CD14-positive monocyte (primary cell): ENCODE data around the gene POMT2. TPM values are rescaled to one million over a fixed set of nuclear protein-coding genes. Genes with fewer than 3 reads are reported as not detected.

ENCODE experiments used
- DNase-seq, 3 donors: peaks; one replicate each; pipeline ENCODE4 v3.0.0-alpha.2; 2011 to 2022
- H2AFZ ChIP-seq: 2 replicates; pipeline ENCODE4 v1.6.0; 2012; ENCODE audit warnings: mild to moderate bottlenecking, low read depth, low read length, inconsistent platforms; ENCODE audit not compliant: insufficient read depth, poor library complexity, severe bottlenecking
- H3K27ac ChIP-seq, 2 donors: 1 replicate in 1 of 2; 2 replicates in 1 of 2; pipeline ENCODE4 v1.5.1; 2012 to 2013; ENCODE audit warnings: low read length in 2 of 2, control low read depth in 1 of 2, inconsistent platforms in 1 of 2, low read depth in 1 of 2, mild to moderate bottlenecking in 1 of 2
- H3K27me3 ChIP-seq, 2 donors: one replicate each; pipeline versions ENCODE4 v1.6.0 to v1.6.1; 2011 to 2013; ENCODE audit warnings: low read length in 2 of 2; ENCODE audit not compliant: control insufficient read depth in 2 of 2, insufficient read depth in 2 of 2
- H3K36me3 ChIP-seq, 2 donors: replicated peaks in 1 of 2; 1 replicate in 1 of 2; 2 replicates in 1 of 2; pipeline versions ENCODE4 v1.5.1 to v1.6.1; 2012 to 2013; ENCODE audit warnings: low read length in 2 of 2, control low read depth in 1 of 2, inconsistent platforms in 1 of 2, mild to moderate bottlenecking in 1 of 2; ENCODE audit not compliant: insufficient read depth in 2 of 2, control insufficient read depth in 1 of 2
- H3K4me1 ChIP-seq, 2 donors: 1 replicate in 1 of 2; 2 replicates in 1 of 2; pipeline versions ENCODE4 v1.5.1 to v1.6.1; 2012 to 2013; ENCODE audit warnings: low read length in 2 of 2, control low read depth in 1 of 2, inconsistent platforms in 1 of 2, mild to moderate bottlenecking in 1 of 2, moderate library complexity in 1 of 2; ENCODE audit not compliant: insufficient read depth in 2 of 2, control insufficient read depth in 1 of 2
- H3K4me2 ChIP-seq: replicated peaks from 2 replicates; pipeline ENCODE3; 2012; ENCODE audit warnings: low read length, moderate library complexity, mild to moderate bottlenecking; ENCODE audit not compliant: poor library complexity, severe bottlenecking; ENCODE audit errors: extremely low read depth
- H3K4me3 ChIP-seq, 3 experiments: fragments of 200-600 bp in 1 of 3; sonication (generic) in 1 of 3; replicated peaks in 1 of 3; 1 replicate in 2 of 3; 2 replicates in 1 of 3; pipeline ENCODE4 v1.5.1; 2011 to 2013; ENCODE audit warnings: low read length in 3 of 3, mild to moderate bottlenecking in 3 of 3, control low read depth in 2 of 3, low read depth in 2 of 3, inconsistent platforms in 1 of 3, moderate library complexity in 1 of 3
- H3K79me2 ChIP-seq: 2 replicates; pipeline ENCODE4 v1.6.0; 2012; ENCODE audit warnings: mild to moderate bottlenecking, control low read depth, inconsistent platforms, low read length, moderate library complexity; ENCODE audit not compliant: insufficient read depth
- H3K9ac ChIP-seq: 2 replicates; pipeline ENCODE4 v1.6.0; 2017; ENCODE audit warnings: low read length, mild to moderate bottlenecking; ENCODE audit not compliant: insufficient read depth, poor library complexity, severe bottlenecking
- H3K9me3 ChIP-seq, 2 donors: replicated peaks in 1 of 2; 1 replicate in 1 of 2; 2 replicates in 1 of 2; pipeline versions ENCODE4 v1.5.1 to v1.6.1; 2012 to 2013; ENCODE audit warnings: low read length in 2 of 2, control low read depth in 1 of 2; ENCODE audit not compliant: control insufficient read depth in 1 of 2, insufficient read depth in 1 of 2
- H4K20me1 ChIP-seq: 2 replicates; pipeline ENCODE4 v1.6.0; 2012; ENCODE audit warnings: mild to moderate bottlenecking, low read length, control low read depth, moderate library complexity; ENCODE audit not compliant: insufficient read depth
- H3K27ac Mint-ChIP-seq, 7 donors: one replicate each; pipeline ENCODE4 v1.8.0; 2020; ENCODE audit warnings: mild to moderate bottlenecking in 7 of 7, mixed read lengths in 7 of 7, moderate library complexity in 6 of 7, inconsistent platforms in 2 of 7
- H3K27me3 Mint-ChIP-seq, 3 donors: one replicate each; pipeline ENCODE4 v1.8.0; 2021 to 2022; ENCODE audit warnings: low read depth in 3 of 3, mild to moderate bottlenecking in 3 of 3, mixed read lengths in 3 of 3, moderate library complexity in 3 of 3, inconsistent platforms in 1 of 3
- H3K36me3 Mint-ChIP-seq, 2 donors: one replicate each; pipeline ENCODE4 v1.8.0; 2020; ENCODE audit warnings: mixed read lengths in 2 of 2, inconsistent platforms in 1 of 2, mild to moderate bottlenecking in 1 of 2
- H3K4me1 Mint-ChIP-seq: one replicate; pipeline ENCODE4 v1.8.0; 2020; ENCODE audit warnings: mild to moderate bottlenecking, mixed read lengths
- H3K4me3 Mint-ChIP-seq, 2 donors: one replicate each; pipeline ENCODE4 v1.8.0; 2020; ENCODE audit warnings: mild to moderate bottlenecking in 2 of 2, mixed read lengths in 2 of 2, moderate library complexity in 1 of 2
- H3K9me3 Mint-ChIP-seq, 7 donors: one replicate each; pipeline ENCODE4 v1.8.0; 2020 to 2022; ENCODE audit warnings: mixed read lengths in 7 of 7, mild to moderate bottlenecking in 6 of 7, moderate library complexity in 6 of 7, inconsistent platforms in 2 of 7
- CTCF ChIP-seq: fragments of 200-600 bp; IDR thresholded peaks from one replicate; pipeline ENCODE4 v1.8.0; 2022; ENCODE audit warnings: antibody characterized with exemption, mild to moderate bottlenecking
- WGBS: methylation state at CpG from one replicate; pipeline ENCODE4 v1.1.5; 2013; ENCODE audit warnings: missing lambda C conversion rate; ENCODE audit not compliant: insufficient coverage; 5-methylcytosine and 5-hydroxymethylcytosine counted together
- intact Hi-C, 2 donors: fragments of 100-400 bp; cut with micrococcal nuclease; formaldehyde crosslinking; loops; one replicate each; pipeline versions ENCODE4 v1.15.0 to v1.15.1; 2023
- polyA plus RNA-seq, 3 donors: library from polyadenylated mRNA; depleted of rRNA in 1 of 3; unstranded in 2 of 3; stranded (reverse) in 1 of 3; fragments of 300-500 nt in 2 of 3; fragments of >200 nt in 1 of 3; fragmentation: Illumina TruSeq in 2 of 3; gene quantifications; 1 replicate in 2 of 3; 2 replicates in 1 of 3; pipeline ENCODE4 v1.2.3, GENCODE V29; 2012 to 2021

The POMT2 gene
- polyA plus RNA-seq, 3 donors, result 1.5 to 8.9 (median 1.8) TPM

GRCh38 chr14:77284466-77284865, 36.2 kb downstream of the POMT2 start:
- intact Hi-C loops, result no loop called here
- no peak for DNase-seq
- peak overlapping the region in 1 of 7 donors; percentile 54 for H3K27ac Mint-ChIP-seq
- WGBS, result 98% methylated on average over 5 of the region's 5 CpGs
- H3K36me3 Mint-ChIP-seq, result peaks cover 43 to 46% of the 10 kb centered on the region in 2 donors
- H3K27me3 Mint-ChIP-seq, result no peaks in the 10 kb centered on the region
- Histone ChIP-seq H3K36me3 (peaks cover 7 to 58% of the 10 kb centered on the region in 2 donors), H3K27ac (no peak overlapping the region), H3K4me1 (no peaks in the 10 kb centered on the region), H3K79me2 (no peaks in the 10 kb centered on the region), H3K4me3 (no peak overlapping the region), H3K9ac (no peak overlapping the region), H3K9me3 (no peaks in the 10 kb centered on the region), H3K27me3 (no peaks in the 10 kb centered on the region), H2AFZ (no peak overlapping the region), H3K4me2 (no peak overlapping the region), H4K20me1 (no peaks in the 10 kb centered on the region)
- no peaks in the 10 kb centered on the region for H3K9me3 Mint-ChIP-seq
- no peak for TF ChIP-seq CTCF
- H3K4me3 Mint-ChIP-seq, result no peak overlapping the region
- H3K4me1 Mint-ChIP-seq, result no peaks in the 10 kb centered on the region

- Histone ChIP-seq H3K9ac (no peak overlapping the region), H3K36me3 (peaks cover 7 to 62% of the 10 kb centered on the region in 2 donors), H3K27me3 (no peaks in the 10 kb centered on the region), H3K9me3 (no peaks in the 10 kb centered on the region), H2AFZ (no peak overlapping the region), H3K79me2 (no peaks in the 10 kb centered on the region), H3K27ac (no peak overlapping the region), H3K4me2 (no peak overlapping the region), H3K4me3 (no peak overlapping the region), H3K4me1 (no peaks in the 10 kb centered on the region), H4K20me1 (no peaks in the 10 kb centered on the region)
- H3K4me3 Mint-ChIP-seq, result no peak overlapping the region
- WGBS, result 93% methylated on average over 4 of the region's 4 CpGs
- peaks cover 46 to 50% of the 10 kb centered on the region in 2 donors for H3K36me3 Mint-ChIP-seq
- TF ChIP-seq CTCF, result no peak
- H3K9me3 Mint-ChIP-seq, result no peaks in the 10 kb centered on the region
- intact Hi-C loops, result no loop called here
- H3K4me1 Mint-ChIP-seq, result no peaks in the 10 kb centered on the region
- H3K27ac Mint-ChIP-seq, result peak overlapping the region in 1 of 7 donors; percentile 6
- no peaks in the 10 kb centered on the region for H3K27me3 Mint-ChIP-seq
- no peak for DNase-seq
Observed at GRCh38 chr14:77284066-77284465, 36.6 kb downstream of the POMT2 start.
